ENCODE measurements around the gene USP17L30.
"Not testable (repeated sequence)": the region's sequence is repeated elsewhere in the genome, so short reads cannot be mapped to it uniquely, and the experiment has no call there.

DNA sequence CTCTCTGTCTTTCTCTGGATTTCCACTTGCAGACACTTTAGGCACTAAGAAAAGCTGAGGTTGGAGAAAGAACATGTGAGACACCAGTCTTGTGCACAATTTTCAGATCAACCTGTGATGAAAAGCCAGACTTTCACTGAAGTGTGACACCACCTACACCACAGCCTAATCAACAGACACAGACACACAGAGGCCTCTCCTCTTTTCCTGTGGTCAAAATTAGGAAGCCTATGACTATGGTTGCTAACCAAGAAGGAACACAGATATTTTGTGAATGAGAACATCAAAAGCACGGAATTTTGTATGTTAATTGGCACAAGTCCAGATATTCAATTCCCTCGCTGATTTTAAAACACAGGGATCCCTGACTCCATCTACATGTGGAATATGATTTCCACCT lies 26.1 kb downstream of the USP17L30 start:
- TF ChIP-seq, protein P1, sequence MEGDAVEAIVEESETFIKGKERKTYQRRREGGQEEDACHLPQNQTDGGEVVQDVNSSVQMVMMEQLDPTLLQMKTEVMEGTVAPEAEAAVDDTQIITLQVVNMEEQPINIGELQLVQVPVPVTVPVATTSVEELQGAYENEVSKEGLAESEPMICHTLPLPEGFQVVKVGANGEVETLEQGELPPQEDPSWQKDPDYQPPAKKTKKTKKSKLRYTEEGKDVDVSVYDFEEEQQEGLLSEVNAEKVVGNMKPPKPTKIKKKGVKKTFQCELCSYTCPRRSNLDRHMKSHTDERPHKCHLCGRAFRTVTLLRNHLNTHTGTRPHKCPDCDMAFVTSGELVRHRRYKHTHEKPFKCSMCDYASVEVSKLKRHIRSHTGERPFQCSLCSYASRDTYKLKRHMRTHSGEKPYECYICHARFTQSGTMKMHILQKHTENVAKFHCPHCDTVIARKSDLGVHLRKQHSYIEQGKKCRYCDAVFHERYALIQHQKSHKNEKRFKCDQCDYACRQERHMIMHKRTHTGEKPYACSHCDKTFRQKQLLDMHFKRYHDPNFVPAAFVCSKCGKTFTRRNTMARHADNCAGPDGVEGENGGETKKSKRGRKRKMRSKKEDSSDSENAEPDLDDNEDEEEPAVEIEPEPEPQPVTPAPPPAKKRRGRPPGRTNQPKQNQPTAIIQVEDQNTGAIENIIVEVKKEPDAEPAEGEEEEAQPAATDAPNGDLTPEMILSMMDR (IDR thresholded peaks at IDR 0.05), result not testable (repeated sequence)
- not testable (repeated sequence) for TF ChIP-seq POLR2AphosphoS5 (IDR thresholded peaks at IDR 0.05)
